IMR-90 (cell line): ENCODE measurements around the gene RYR2. TPM values are rescaled to one million over a fixed set of nuclear protein-coding genes. Genes with fewer than 3 reads are reported as not detected.

Experiments used
- ATAC-seq: fragments of 200-7000 bp; cut with Tn5 transposase; 2 replicates; pipeline ENCODE4 v1.9.1; 2020; ENCODE audit warnings: low read depth, mild to moderate bottlenecking, moderate library complexity
- BruUV-seq: library from RNA; stranded (reverse); fragments of 400-500 nt; replicated peaks from 2 replicates; lab custom pipeline; 2021; lab: Mats Ljungman, UMichigan
- CTCF ChIA-PET: fragments of 300-600 bp; formaldehyde crosslinking; extraction: SDS; loops from one replicate; lab custom pipeline; 2021; ENCODE audit warnings: antibody characterized with exemption; lab: Yijun Ruan, JAX
- POLR2A ChIA-PET: fragments of 300-600 bp; sonication (Branson Sonifier 250); formaldehyde crosslinking; loops from one replicate; lab custom pipeline; 2022; ENCODE audit warnings: antibody characterized with exemption; ENCODE audit not compliant: unreplicated experiment; lab: Charles Lee
- DNase-seq: peaks from one replicate; pipeline ENCODE4 v3.0.0; 2013
- H2AFZ ChIP-seq: replicated peaks from 2 replicates; pipeline ENCODE3; 2013; ENCODE audit warnings: low read length, mild to moderate bottlenecking; ENCODE audit not compliant: poor library complexity
- H2AK5ac ChIP-seq: 2 replicates; pipeline ENCODE4 v1.6.1; 2013; ENCODE audit warnings: low read depth, low read length, inconsistent platforms
- H2AK9ac ChIP-seq: replicated peaks from 2 replicates; pipeline ENCODE3; 2013; ENCODE audit warnings: mild to moderate bottlenecking, low read depth, low read length, moderate library complexity; ENCODE audit not compliant: poor library complexity
- H2BK120ac ChIP-seq: 2 replicates; pipeline ENCODE4 v1.6.1; 2013; ENCODE audit warnings: low read depth, low read length, inconsistent platforms
- H2BK15ac ChIP-seq: 3 replicates; pipeline ENCODE4 v1.6.1; 2013; ENCODE audit warnings: low read depth, low read length, inconsistent platforms
- H2BK20ac ChIP-seq: 2 replicates; pipeline ENCODE4 v1.6.1; 2013; ENCODE audit warnings: low read depth, mild to moderate bottlenecking, inconsistent platforms, low read length, moderate library complexity
- H2BK5ac ChIP-seq: 2 replicates; pipeline ENCODE4 v1.6.1; 2013; ENCODE audit warnings: mild to moderate bottlenecking, low read depth, low read length, inconsistent platforms; ENCODE audit not compliant: poor library complexity, severe bottlenecking
- H3K14ac ChIP-seq: replicated peaks from 2 replicates; pipeline ENCODE4 v1.6.1; 2013; ENCODE audit warnings: low read depth, low read length, inconsistent platforms
- H3K18ac ChIP-seq: 2 replicates; pipeline ENCODE4 v1.6.1; 2013; ENCODE audit warnings: low read depth, low read length, control low read depth
- H3K23ac ChIP-seq: 2 replicates; pipeline ENCODE4 v1.6.1; 2013; ENCODE audit warnings: low read depth, low read length, inconsistent platforms
- H3K27ac ChIP-seq: 2 replicates; pipeline ENCODE4 v1.5.1; 2013; ENCODE audit warnings: mild to moderate bottlenecking, control low read depth, low read length; ENCODE audit not compliant: insufficient read depth
- H3K27me3 ChIP-seq: 2 replicates; pipeline ENCODE4 v1.6.1; 2013; ENCODE audit warnings: low read length; ENCODE audit not compliant: control insufficient read depth, insufficient read depth
- H3K36me3 ChIP-seq: 2 replicates; pipeline ENCODE4 v1.6.1; 2013; ENCODE audit warnings: low read length, mixed read lengths; ENCODE audit not compliant: control insufficient read depth, insufficient read depth
- H3K4ac ChIP-seq: 2 replicates; pipeline ENCODE4 v1.6.1; 2013; ENCODE audit warnings: low read depth, low read length, inconsistent platforms
- H3K4me1 ChIP-seq: 2 replicates; pipeline ENCODE4 v1.6.1; 2013; ENCODE audit warnings: low read length, mixed read lengths; ENCODE audit not compliant: control insufficient read depth, insufficient read depth
- H3K4me2 ChIP-seq: 2 replicates; pipeline ENCODE4 v1.6.1; 2013; ENCODE audit warnings: low read depth, mild to moderate bottlenecking, control low read depth, low read length, moderate library complexity
- H3K4me3 ChIP-seq: 2 replicates; pipeline ENCODE4 v1.5.1; 2013; ENCODE audit warnings: low read depth, mild to moderate bottlenecking, control low read depth, low read length, moderate library complexity; ENCODE audit not compliant: insufficient read depth
- H3K56ac ChIP-seq: 2 replicates; pipeline ENCODE4 v1.6.1; 2013; ENCODE audit warnings: low read length, inconsistent platforms; ENCODE audit not compliant: insufficient read depth; ENCODE audit errors: extremely low read depth
- H3K79me1 ChIP-seq, 2 experiments: 2 replicates each; pipeline ENCODE4 v1.6.1; 2013; ENCODE audit warnings: low read length in 2 of 2, inconsistent platforms in 1 of 2, low read depth in 1 of 2
- H3K9ac ChIP-seq: 2 replicates; pipeline ENCODE4 v1.6.1; 2013; ENCODE audit warnings: low read depth, low read length, control low read depth
- H3K9me1 ChIP-seq: 2 replicates; pipeline ENCODE4 v1.6.1; 2013; ENCODE audit warnings: low read length, inconsistent platforms; ENCODE audit not compliant: insufficient read depth
- H3K9me3 ChIP-seq: 2 replicates; pipeline ENCODE4 v1.6.1; 2013; ENCODE audit warnings: low read length; ENCODE audit not compliant: control insufficient read depth, insufficient read depth
- H4K20me1 ChIP-seq: 2 replicates; pipeline ENCODE4 v1.6.1; 2013; ENCODE audit warnings: low read length, inconsistent platforms; ENCODE audit not compliant: insufficient read depth
- H4K5ac ChIP-seq: 2 replicates; pipeline ENCODE4 v1.6.1; 2013; ENCODE audit warnings: mild to moderate bottlenecking, low read depth, low read length, control low read depth
- H4K8ac ChIP-seq, 2 experiments: 2 replicates each; pipeline ENCODE4 v1.6.1; 2013; ENCODE audit warnings: low read depth in 2 of 2, low read length in 2 of 2, control low read depth in 1 of 2, inconsistent platforms in 1 of 2
- H4K91ac ChIP-seq: 2 replicates; pipeline ENCODE4 v1.6.1; 2013; ENCODE audit warnings: low read depth, low read length, inconsistent platforms; ENCODE audit not compliant: insufficient read depth
- NFE2L2 ChIP-seq: fragments of 150-350 bp; IDR thresholded peaks from 2 replicates; pipeline ENCODE4 v1.6.1; 2016; ENCODE audit warnings: low read depth, mild to moderate bottlenecking, low read length
- RFX5 ChIP-seq: IDR thresholded peaks from 2 replicates; pipeline ENCODE4 v1.8.0; 2012; ENCODE audit warnings: low read depth, mild to moderate bottlenecking, low read length, moderate library complexity
- WGBS, 2 experiments: methylation state at CpG; one replicate each; pipeline versions ENCODE4 v1.1.5 to v1.1.7; 2013; ENCODE audit warnings: missing lambda C conversion rate in 2 of 2; ENCODE audit not compliant: insufficient read length in 1 of 2; ENCODE audit errors: extremely low coverage in 2 of 2; 5-methylcytosine and 5-hydroxymethylcytosine counted together
- dilution Hi-C: fragments of 300-500 bp; cut with HindIII; formaldehyde crosslinking; loops from one replicate; pipeline ENCODE4 v1.14.3; 2018; ENCODE audit warnings: low sequenced_read_pairs; ENCODE audit not compliant: unreplicated experiment
- in situ Hi-C: fragments of 300-500 bp; cut with MboI; formaldehyde crosslinking; loops from 3 replicates; pipeline ENCODE4 v1.14.3; 2019; ENCODE audit warnings: low sequenced_read_pairs, inconsistent platforms, mixed read lengths
- intact Hi-C: fragments of 100-400 bp; cut with micrococcal nuclease; formaldehyde crosslinking; loops from 2 replicates; pipeline ENCODE4 v1.10.0; 2022
- polyA plus RNA-seq, 3 experiments: library from polyadenylated mRNA; depleted of rRNA; stranded (reverse); fragments of >200 nt; gene quantifications; 2 replicates each; pipeline ENCODE4 v1.2.3, GENCODE V29; 2012; ENCODE audit warnings: low replicate concordance in 1 of 3
- total RNA-seq: library from RNA; depleted of rRNA; stranded (reverse); fragments of >200 nt; gene quantifications from 2 replicates; pipeline ENCODE4 v1.2.3, GENCODE V29; 2012

Gene RYR2
- total and polyA plus RNA-seq, 2 of the 4 experiments (the other 2 are of a cell fraction) = not detected

DNA sequence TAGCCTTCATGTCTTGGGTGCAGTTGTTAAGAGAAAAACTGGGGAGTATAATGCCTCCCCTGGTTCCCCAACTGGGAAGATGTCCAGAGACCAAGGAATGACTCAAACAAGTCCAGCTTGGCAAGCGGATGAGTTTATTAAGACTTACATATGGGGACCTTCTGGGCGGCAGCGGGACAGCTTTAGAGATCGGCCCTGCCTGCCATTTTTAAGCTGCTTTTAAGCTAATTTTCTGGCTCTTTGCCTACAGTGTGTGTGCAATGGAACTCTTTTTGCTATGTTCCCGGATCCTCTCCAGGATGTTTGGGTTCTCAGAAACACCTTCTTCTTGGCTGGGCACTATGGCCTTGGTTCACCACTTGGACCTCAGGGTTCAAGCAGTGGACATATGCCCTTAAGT is 99.5 kb downstream of the RYR2 start:
- no peak overlapping the region for H4K8ac ChIP-seq
- H2AFZ ChIP-seq = no peak overlapping the region
- H3K9me1 ChIP-seq = no peaks in the 10 kb centered on the region
- H3K9ac ChIP-seq = no peak overlapping the region
- H4K91ac ChIP-seq = no peak overlapping the region
- no peak overlapping the region for H3K4me2 ChIP-seq
- no peak overlapping the region for H2BK5ac ChIP-seq
- no peaks in the 10 kb centered on the region for H3K4me1 ChIP-seq
- no peak for DNase-seq
- H2BK120ac ChIP-seq = no peak overlapping the region
- H3K36me3 ChIP-seq = no peaks in the 10 kb centered on the region
- no peak overlapping the region for H4K5ac ChIP-seq
- no peak overlapping the region for H3K23ac ChIP-seq
- intact Hi-C loops (no loop called here), dilution Hi-C loops (no loop called here), in situ Hi-C loops (no loop called here)
- H3K4me3 ChIP-seq = no peak overlapping the region
- peaks cover 12% of the 10 kb centered on the region for H3K9me3 ChIP-seq
- no peak overlapping the region for H2AK5ac ChIP-seq
- no peak overlapping the region for H2BK20ac ChIP-seq
- no peak overlapping the region for H3K14ac ChIP-seq
- TF ChIP-seq RFX5 (no peak), NFE2L2 (no peak)
- ChIA-PET POLR2A (no interaction called here), CTCF (no interaction called here)
- BruUV-seq = no TSS peak
- ATAC-seq = no peak
- no peaks in the 10 kb centered on the region for H3K27me3 ChIP-seq
- WGBS, 2 experiments = 4% methylated on average over 5 of the region's 5 CpGs; no CpG with 5 or more reads in 1 of the 2 experiments
- H3K56ac ChIP-seq = no peak overlapping the region
- no peak overlapping the region for H3K4ac ChIP-seq
- no peak overlapping the region for H3K27ac ChIP-seq
- H3K79me1 ChIP-seq = no peaks in the 10 kb centered on the region
- no peak overlapping the region for H2AK9ac ChIP-seq
- H2BK15ac ChIP-seq = no peak overlapping the region
- H3K18ac ChIP-seq = no peak overlapping the region
- H4K20me1 ChIP-seq = no peaks in the 10 kb centered on the region
